Muscle of leg (tissue), 11 donors: ENCODE data around the gene SNX25. TPM values are rescaled to one million over a fixed set of nuclear protein-coding genes. Genes with fewer than 3 reads are reported as not detected.

Experiments used
- DNase-seq: peaks from one replicate; pipeline ENCODE4 v3.0.0; 2013
- H3K27ac ChIP-seq: one replicate; pipeline ENCODE4 v1.5.1; 2013; ENCODE audit warnings: mild to moderate bottlenecking, low read length, control low read depth
- H3K27me3 ChIP-seq: one replicate; pipeline ENCODE4 v1.6.1; 2013; ENCODE audit warnings: low read length; ENCODE audit not compliant: control insufficient read depth, insufficient read depth
- H3K36me3 ChIP-seq: one replicate; pipeline ENCODE4 v1.6.1; 2013; ENCODE audit warnings: low read length; ENCODE audit not compliant: control insufficient read depth, insufficient read depth
- H3K4me1 ChIP-seq: one replicate; pipeline ENCODE4 v1.6.1; 2013; ENCODE audit warnings: low read length; ENCODE audit not compliant: control insufficient read depth, insufficient read depth
- H3K4me3 ChIP-seq: one replicate; pipeline ENCODE4 v1.5.1; 2013; ENCODE audit warnings: low read length, control low read depth
- H3K9me3 ChIP-seq: replicated peaks from 2 replicates; pipeline ENCODE4 v1.6.1; 2013; ENCODE audit warnings: low read depth, low read length; ENCODE audit not compliant: control insufficient read depth
- WGBS: methylation state at CpG from one replicate; pipeline ENCODE4 v1.1.5; 2013; ENCODE audit warnings: missing lambda C conversion rate; ENCODE audit not compliant: insufficient coverage; 5-methylcytosine and 5-hydroxymethylcytosine counted together
- polyA plus RNA-seq, 8 donors: library from polyadenylated mRNA; unstranded; fragments of 120-200 nt; gene quantifications; one replicate each; pipeline versions ENCODE4 v1.2.1 to v1.2.3, GENCODE V29; 2013; ENCODE audit warnings: inconsistent platforms in 1 of 8, low replicate concordance in 1 of 8; ENCODE audit not compliant: insufficient read length in 8 of 8, insufficient read depth in 1 of 8
- total RNA-seq: library from RNA; stranded (reverse); fragments of 120-200 nt; gene quantifications from one replicate; pipeline ENCODE4 v1.2.4, GENCODE V29; 2013

SNX25 gene
- total and polyA plus RNA-seq, 9 donors = 7.0 to 14.6 (median 8.2) TPM

DNA sequence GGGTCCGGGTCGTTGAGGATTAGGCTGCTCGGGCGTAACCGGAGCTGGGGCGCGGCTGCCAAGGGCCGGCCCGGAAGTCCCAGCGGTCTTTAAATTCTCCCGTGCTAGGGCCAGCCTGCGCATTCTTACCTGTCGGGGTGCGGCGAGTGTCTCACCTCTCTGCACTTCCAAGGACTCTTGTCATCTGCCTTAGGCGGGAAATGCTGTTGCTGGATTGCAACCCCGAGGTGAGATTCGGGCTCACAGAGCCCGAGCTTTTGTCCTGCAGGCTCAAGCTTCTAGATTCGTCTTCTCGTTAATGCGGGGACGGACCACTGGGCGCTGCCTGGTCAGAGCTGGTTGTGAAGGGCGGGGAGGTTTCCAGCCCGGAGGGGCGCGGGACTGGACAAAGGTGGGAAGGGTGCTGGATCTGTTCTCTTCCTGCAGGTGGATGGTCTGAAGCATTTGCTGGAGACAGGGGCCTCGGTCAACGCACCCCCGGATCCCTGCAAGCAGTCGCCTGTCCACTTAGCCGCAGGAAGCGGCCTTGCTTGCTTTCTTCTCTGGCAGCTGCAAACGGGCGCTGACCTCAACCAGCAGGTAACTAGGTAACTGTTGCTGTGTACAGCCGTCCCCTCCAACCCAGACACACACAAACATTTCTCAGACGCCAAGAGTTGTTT lies 187.5 kb downstream of the SNX25 start, which contains the start of gene ANKRD37:
TSS of gene ANKRD37 (plus strand) at position 118 of the 662 bp plus-strand sequence. CDS start at position 201, 83 bp downstream.
- H3K27ac ChIP-seq = peak within 1 kb of the TSS; percentile 92
- H3K4me3 ChIP-seq = peak within 1 kb of the TSS; percentile 94
- peaks cover 13% of the 10 kb centered on the region for H3K4me1 ChIP-seq
- WGBS = 4% methylated on average over 31 of the region's 38 CpGs
- DNase-seq = peak; percentile 86
- peaks cover 13% of the 10 kb centered on the region for H3K36me3 ChIP-seq
- no peaks in the 10 kb centered on the region for H3K9me3 ChIP-seq
- no peaks in the 10 kb centered on the region for H3K27me3 ChIP-seq

DNA sequence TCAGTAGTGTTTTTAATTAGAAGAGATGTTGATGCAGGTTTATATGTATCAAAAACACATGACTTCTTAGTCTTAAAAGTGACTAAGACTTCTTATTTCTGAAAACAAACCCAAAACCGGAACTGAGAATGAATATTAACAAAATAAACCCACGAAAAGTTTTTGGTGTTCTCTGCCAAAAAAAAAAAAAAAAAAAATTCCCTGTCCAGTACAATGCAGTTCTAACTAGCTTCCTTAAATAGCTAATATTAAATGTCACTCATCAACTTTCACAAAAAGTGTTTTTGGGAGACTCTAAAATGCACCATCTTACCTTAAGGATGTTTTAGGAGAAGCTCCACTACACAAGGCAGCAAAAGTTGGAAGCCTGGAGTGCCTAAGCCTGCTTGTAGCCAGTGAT lies 189.2 kb downstream of the SNX25 start:
- H3K27ac ChIP-seq = no peak overlapping the region
- H3K9me3 ChIP-seq = no peaks in the 10 kb centered on the region
- DNase-seq = no peak
- H3K4me1 ChIP-seq = peaks cover 13% of the 10 kb centered on the region
- WGBS = no CpG with 5 or more reads among the region's 2 CpGs
- no peaks in the 10 kb centered on the region for H3K27me3 ChIP-seq
- H3K36me3 ChIP-seq = peaks cover 22% of the 10 kb centered on the region
- no peak overlapping the region for H3K4me3 ChIP-seq

DNA sequence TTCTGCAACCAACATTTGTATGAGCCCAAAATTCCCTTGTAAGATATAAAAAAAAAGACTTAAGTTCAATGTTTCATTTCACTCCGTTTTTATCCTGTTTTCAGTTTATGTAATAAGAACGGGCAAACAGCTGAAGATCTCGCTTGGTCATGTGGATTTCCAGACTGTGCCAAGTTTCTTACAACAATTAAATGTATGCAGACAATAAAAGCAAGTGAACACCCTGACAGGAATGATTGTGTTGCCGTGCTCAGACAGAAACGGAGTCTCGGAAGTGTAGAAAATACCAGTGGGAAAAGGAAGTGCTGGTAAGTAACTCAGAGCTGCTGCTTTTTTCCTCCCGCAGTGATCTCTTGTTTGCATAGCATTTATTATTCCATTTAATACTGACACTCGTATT lies 190.1 kb downstream of the SNX25 start:
- H3K4me3 ChIP-seq = no peak overlapping the region

GRCh38 chr4:185404031-185404430 lies 194.6 kb downstream of the SNX25 start:
- no peak for DNase-seq
- no peak overlapping the region for H3K4me3 ChIP-seq
- H3K9me3 ChIP-seq = no peaks in the 10 kb centered on the region
- no peaks in the 10 kb centered on the region for H3K27me3 ChIP-seq
- no peak overlapping the region for H3K27ac ChIP-seq
- no CpG with 5 or more reads among the region's 4 CpGs for WGBS
- no peaks in the 10 kb centered on the region for H3K4me1 ChIP-seq
- peaks cover 44% of the 10 kb centered on the region for H3K36me3 ChIP-seq

More for the DNA sequence above, 190.1 kb downstream of the SNX25 start:
- peaks cover 9% of the 10 kb centered on the region for H3K4me1 ChIP-seq
- no CpG with 5 or more reads among the region's 8 CpGs for WGBS
- DNase-seq = peak; percentile 26
- H3K9me3 ChIP-seq = no peaks in the 10 kb centered on the region
- H3K27ac ChIP-seq = peak overlapping the region; percentile 48
- H3K27me3 ChIP-seq = no peaks in the 10 kb centered on the region
- peaks cover 23% of the 10 kb centered on the region for H3K36me3 ChIP-seq

- peaks cover 4% of the 10 kb centered on the region for H3K9me3 ChIP-seq
- WGBS = 90% methylated on average over 2 of the region's 6 CpGs
- H3K4me1 ChIP-seq = no peaks in the 10 kb centered on the region
- H3K27ac ChIP-seq = no peak overlapping the region
- H3K4me3 ChIP-seq = no peak overlapping the region
- peaks cover 49% of the 10 kb centered on the region for H3K36me3 ChIP-seq
- DNase-seq = peak; percentile 35
- H3K27me3 ChIP-seq = no peaks in the 10 kb centered on the region
Measured at GRCh38 chr4:185405296-185405999, 196.1 kb downstream of the SNX25 start.

DNA sequence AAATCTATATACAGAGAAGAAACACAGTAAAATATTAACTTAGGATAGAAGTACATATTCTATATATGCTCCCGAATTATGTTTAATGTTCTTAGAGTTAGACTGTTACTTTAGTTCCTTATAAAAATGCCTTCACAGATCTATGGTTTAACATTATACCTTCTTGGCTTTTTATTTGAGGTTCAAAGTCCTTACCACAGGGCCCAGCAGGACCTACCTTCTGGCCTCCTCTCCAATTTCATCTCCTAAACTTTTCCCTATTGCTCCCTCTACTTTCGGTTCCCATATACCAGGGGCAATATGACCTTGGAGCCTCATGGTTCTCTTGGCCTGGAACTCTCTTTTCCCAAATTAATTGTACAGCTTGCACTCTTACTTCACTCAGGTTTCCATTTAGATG lies 199.0 kb downstream of the SNX25 start:
- peaks cover 46% of the 10 kb centered on the region for H3K36me3 ChIP-seq
- 100% methylated on average over 1 of the region's 2 CpGs for WGBS
- no peak for DNase-seq

DNA sequence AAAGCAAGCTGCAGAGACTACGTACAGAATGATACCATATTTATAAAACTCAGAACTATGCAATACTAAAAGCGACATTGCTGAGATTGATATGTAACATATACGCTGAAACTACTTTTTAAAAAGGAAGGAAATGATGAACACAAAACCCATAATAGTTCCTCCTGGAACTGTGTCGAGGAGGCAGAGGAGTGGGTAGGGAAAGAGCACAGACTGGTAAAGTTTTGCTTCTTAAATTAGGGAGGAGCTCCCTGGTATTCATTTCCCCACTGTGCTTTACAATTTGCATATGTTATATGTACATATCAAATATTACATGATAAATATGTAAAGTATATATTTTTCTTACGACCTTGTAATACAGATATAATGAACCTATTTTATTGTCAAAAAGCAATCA lies 202.5 kb downstream of the SNX25 start:
- Histone ChIP-seq H3K27me3 (no peaks in the 10 kb centered on the region), H3K27ac (no peak overlapping the region), H3K4me1 (no peaks in the 10 kb centered on the region), H3K4me3 (no peak overlapping the region), H3K9me3 (peaks cover 4% of the 10 kb centered on the region), H3K36me3 (peaks cover 30% of the 10 kb centered on the region)
- DNase-seq = no peak
- WGBS = no CpG with 5 or more reads among the region's 5 CpGs

More for the DNA sequence above, 199.0 kb downstream of the SNX25 start:
- no peak overlapping the region for H3K4me3 ChIP-seq
- H3K4me1 ChIP-seq = no peaks in the 10 kb centered on the region
- H3K9me3 ChIP-seq = peaks cover 4% of the 10 kb centered on the region
- no peaks in the 10 kb centered on the region for H3K27me3 ChIP-seq
- H3K27ac ChIP-seq = no peak overlapping the region

DNA sequence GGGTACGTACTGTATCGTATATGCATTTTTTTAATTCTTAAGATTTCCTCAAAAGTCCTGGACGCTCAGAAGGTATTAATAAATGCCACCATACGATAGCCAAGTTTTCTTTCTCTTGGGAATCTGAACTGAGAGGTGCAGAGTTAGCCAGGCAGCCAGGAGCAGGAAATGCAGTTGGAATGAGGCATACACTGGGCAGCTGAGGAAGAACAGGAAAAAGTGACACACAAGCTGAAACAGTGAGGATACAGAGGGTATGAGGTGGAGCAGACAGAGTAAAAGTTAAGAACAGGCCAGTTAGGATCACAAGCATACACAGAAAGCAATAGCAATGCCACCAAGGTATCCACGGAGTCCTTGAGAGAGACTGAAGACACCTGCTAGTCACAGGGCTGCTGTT lies 203.0 kb downstream of the SNX25 start:
- Histone ChIP-seq H3K27ac (no peak overlapping the region), H3K36me3 (peaks cover 31% of the 10 kb centered on the region)
- DNase-seq = no peak

More for the DNA sequence above, 203.0 kb downstream of the SNX25 start:
- Histone ChIP-seq H3K9me3 (peaks cover 4% of the 10 kb centered on the region), H3K4me1 (no peaks in the 10 kb centered on the region), H3K27me3 (no peaks in the 10 kb centered on the region), H3K4me3 (no peak overlapping the region)
- WGBS = 94% methylated on average over 2 of the region's 5 CpGs
